ENCODE data around the gene CCL21.

GRCh38 chr9:34734720-34735119 is 24.8 kb upstream of the CCL21 start:
- TF ChIP-seq ZNF622 (IDR thresholded peaks at IDR 0.05) (no peak), CTCF (IDR thresholded peaks at IDR 0.05 in 2 of 3, conservative IDR thresholded peaks at IDR 0.05 in 1 of 3; ENCODE audit: control insufficient read depth in 2 of 3, extremely low read depth in 1 of 3, insufficient read depth in 1 of 3, low read depth in 3 of 3, low read length in 3 of 3) (no peak), RCOR1 (conservative IDR thresholded peaks at IDR 0.05; ENCODE audit: low read depth, low read length) (no peak), POLR2A (IDR thresholded peaks at IDR 0.05; ENCODE audit: low read depth, low read length) (no peak), EZH2 (IDR thresholded peaks at IDR 0.05; ENCODE audit: borderline replicate concordance, control insufficient read depth, low read depth, low read length) (no peak), ETV6 (conservative IDR thresholded peaks at IDR 0.05 in 1 of 2, IDR thresholded peaks at IDR 0.05 in 1 of 2; ENCODE audit: borderline replicate concordance in 1 of 2, low read depth in 1 of 2) (no peak), PRDM15 (CRISPR knock-in tag; IDR thresholded peaks at IDR 0.05) (no peak), TAF1 (IDR thresholded peaks at IDR 0.05; ENCODE audit: borderline replicate concordance, low read depth, low read length) (no peak), POLR2AphosphoS5 (IDR thresholded peaks at IDR 0.05; ENCODE audit: low read length) (no peak)
